Mesodermal cell (in vitro differentiated cells): ENCODE data around the gene PBLD.

Experiments used
- H3K27ac ChIP-seq: 2 replicates; pipeline ENCODE4 v1.7.0; 2013; ENCODE audit warnings: mild to moderate bottlenecking, low read depth, low read length, moderate library complexity; ENCODE audit not compliant: severe bottlenecking
- H3K36me3 ChIP-seq: 2 replicates; pipeline ENCODE4 v1.7.1; 2013; ENCODE audit warnings: mild to moderate bottlenecking, low read length, moderate library complexity; ENCODE audit not compliant: control insufficient read depth, insufficient read depth
- H3K4me1 ChIP-seq: one replicate; pipeline ENCODE4 v1.7.1; 2013; ENCODE audit warnings: mild to moderate bottlenecking, low read length; ENCODE audit not compliant: insufficient read depth, control insufficient read depth, poor library complexity, severe bottlenecking
- H3K4me3 ChIP-seq: 2 replicates; pipeline ENCODE4 v1.7.0; 2013; ENCODE audit warnings: low read length, control low read depth, mild to moderate bottlenecking; ENCODE audit not compliant: insufficient read depth, poor library complexity, severe bottlenecking; ENCODE audit errors: extremely low read depth
- H3K9me3 ChIP-seq: 2 replicates; pipeline ENCODE4 v1.7.1; 2013; ENCODE audit warnings: mild to moderate bottlenecking, low read length, moderate library complexity; ENCODE audit not compliant: control insufficient read depth
- WGBS, 2 experiments: methylation state at CpG; one replicate each; pipeline ENCODE4 v1.1.5; 2013; ENCODE audit warnings: missing lambda C conversion rate in 2 of 2; ENCODE audit not compliant: insufficient coverage in 2 of 2; 5-methylcytosine and 5-hydroxymethylcytosine counted together

The PBLD gene

GRCh38 chr10:68346774-68347173, 14.0 kb upstream of the PBLD start:
- H3K4me3 ChIP-seq, result no peak overlapping the region
- no peaks in the 10 kb centered on the region for H3K9me3 ChIP-seq
- WGBS, 2 experiments, result 69 to 100% methylated on average over 1 to 4 of the region's 4 CpGs
- H3K27ac ChIP-seq, result no peak overlapping the region
- peaks cover 65% of the 10 kb centered on the region for H3K36me3 ChIP-seq
- no peaks in the 10 kb centered on the region for H3K4me1 ChIP-seq

DNA sequence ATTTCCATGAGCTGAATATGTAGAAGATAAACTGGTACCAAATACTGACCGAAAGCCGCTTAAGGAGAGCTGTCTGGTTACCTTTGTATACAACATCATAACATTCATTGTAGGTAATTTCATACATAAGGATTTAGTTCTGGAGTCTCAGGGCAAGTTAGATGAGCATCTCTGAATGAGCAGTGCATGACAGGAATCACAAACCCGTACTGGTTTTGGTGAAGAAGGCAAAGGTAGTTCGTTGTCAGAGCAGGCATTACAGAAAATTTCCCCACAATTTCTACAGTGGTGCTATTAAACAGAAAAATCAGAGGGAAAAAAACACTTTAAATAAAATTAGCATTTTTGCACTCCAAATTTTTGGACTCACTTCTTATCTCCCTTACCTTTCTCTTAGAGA, 12.9 kb upstream of the PBLD start:
- H3K4me3 ChIP-seq, result no peak overlapping the region
- peaks cover 74% of the 10 kb centered on the region for H3K36me3 ChIP-seq
- peak overlapping the region; percentile 32 for H3K27ac ChIP-seq
- H3K4me1 ChIP-seq, result no peaks in the 10 kb centered on the region
- WGBS, 2 experiments, result no CpG with 5 or more reads among the region's 4 CpGs
- no peaks in the 10 kb centered on the region for H3K9me3 ChIP-seq

DNA sequence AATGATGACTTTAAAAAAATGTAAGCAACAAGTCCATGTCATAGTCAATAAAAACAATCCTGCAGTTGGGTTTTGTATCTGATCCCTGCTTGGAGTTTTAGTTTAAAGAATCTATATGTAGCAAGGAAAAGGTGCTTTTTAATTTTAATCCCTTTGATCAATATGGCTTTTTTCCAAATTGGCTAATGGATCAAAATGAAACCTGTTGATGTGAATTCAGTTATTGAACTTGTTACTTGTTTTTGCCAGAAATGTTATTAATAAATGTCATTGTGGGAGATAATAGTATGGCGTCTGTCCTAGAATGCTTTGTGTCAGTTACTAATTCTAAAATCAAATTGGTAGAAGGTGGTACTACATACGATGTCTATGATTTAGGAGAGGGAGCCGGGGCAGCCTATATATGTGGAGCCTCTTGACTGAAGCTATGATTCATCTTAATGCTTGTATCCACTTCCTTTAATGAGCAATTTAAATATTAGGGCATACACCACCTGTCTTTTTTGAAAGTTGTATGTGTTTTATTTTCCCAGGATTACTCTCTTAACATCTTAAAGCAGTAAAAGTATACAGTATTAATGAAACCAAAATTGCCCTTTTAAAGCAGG, 10.3 kb upstream of the PBLD start:
- Histone ChIP-seq H3K4me3 (no peak overlapping the region), H3K4me1 (no peaks in the 10 kb centered on the region), H3K27ac (no peak overlapping the region), H3K36me3 (peaks cover 81% of the 10 kb centered on the region), H3K9me3 (no peaks in the 10 kb centered on the region)
- WGBS, 2 experiments, result 89 to 100% methylated on average over 1 of the region's 3 CpGs

- no peak overlapping the region for H3K4me3 ChIP-seq
- WGBS, 2 experiments, result 100% methylated on average over 3 to 4 of the region's 8 CpGs
- no peak overlapping the region for H3K27ac ChIP-seq
- peaks cover 92% of the 10 kb centered on the region for H3K36me3 ChIP-seq
- H3K9me3 ChIP-seq, result no peaks in the 10 kb centered on the region
- peaks cover 5% of the 10 kb centered on the region for H3K4me1 ChIP-seq
These were observed 7.8 kb upstream of the PBLD start for GRCh38 chr10:68340358-68341080.

DNA sequence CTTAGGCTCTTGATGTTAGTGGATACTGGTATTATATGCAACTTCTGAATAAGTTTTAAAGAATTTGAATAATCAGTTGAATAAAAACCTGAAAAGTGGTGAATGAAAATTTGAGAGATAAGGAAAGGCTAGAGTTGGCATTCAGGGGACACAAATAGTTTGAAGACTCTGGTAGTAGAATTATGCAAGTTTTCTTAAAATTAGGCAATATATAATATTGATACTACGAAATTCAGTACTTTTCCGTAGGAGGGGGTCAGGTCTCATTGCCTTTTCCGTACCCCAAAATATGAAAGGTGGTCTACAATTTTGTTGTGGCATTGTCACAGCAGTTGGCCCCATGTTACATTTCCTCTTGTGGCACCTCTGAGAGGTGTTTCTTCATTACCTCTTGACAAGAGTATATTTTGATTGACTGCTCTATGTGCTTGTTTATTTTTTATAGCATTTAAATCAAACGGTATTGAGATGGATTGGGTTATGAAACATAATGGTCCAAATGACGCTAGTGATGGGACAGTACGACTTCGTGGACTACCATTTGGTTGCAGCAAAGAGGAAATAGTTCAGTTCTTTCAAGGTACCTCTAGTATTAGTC, 4.1 kb upstream of the PBLD start:
- 89 to 100% methylated on average over 1 to 4 of the region's 7 CpGs for WGBS, 2 experiments
- Histone ChIP-seq H3K27ac (no peak overlapping the region), H3K4me3 (no peak overlapping the region), H3K9me3 (no peaks in the 10 kb centered on the region), H3K4me1 (peaks cover 9% of the 10 kb centered on the region), H3K36me3 (peaks cover 64% of the 10 kb centered on the region)

DNA sequence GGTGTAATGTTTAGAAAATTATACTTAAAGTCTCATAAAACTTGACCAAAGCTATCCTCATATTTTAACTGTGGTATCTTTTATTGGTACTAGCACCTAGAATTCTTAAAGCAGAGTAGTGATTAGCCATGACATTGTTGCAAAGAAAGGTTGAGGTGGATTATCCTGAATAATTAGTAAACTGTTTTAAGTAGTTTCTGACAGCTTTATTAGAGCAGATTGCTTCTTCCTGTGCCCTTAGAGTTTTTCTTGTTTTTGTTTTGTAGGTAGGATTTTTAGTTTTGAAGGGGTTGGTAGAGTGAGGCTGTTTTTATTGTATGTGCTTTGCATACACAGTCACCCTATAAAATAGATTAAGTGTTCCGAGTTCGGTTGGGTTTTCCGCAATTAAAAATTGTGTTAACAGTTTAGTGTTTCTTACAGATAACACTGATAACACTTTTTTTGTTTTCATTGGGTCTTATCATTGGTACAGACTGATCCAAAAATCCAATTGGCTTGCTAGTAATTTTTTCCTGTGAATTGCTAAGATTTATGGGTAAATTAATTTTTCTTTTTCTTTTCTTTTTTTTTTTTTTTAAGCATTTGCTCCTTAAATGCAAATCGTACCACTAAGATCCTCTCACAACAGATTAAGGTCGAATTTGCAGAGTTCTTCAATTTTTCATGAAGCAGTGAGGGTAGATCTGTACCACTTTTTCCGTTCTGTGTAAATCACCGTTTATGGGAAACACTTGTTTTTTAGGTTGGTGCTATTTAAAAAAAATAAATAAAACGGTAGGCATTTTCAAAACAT, 2.1 kb upstream of the PBLD start:
- H3K9me3 ChIP-seq, result no peaks in the 10 kb centered on the region
- H3K36me3 ChIP-seq, result peaks cover 45% of the 10 kb centered on the region
- peak overlapping the region; percentile 94 for H3K4me3 ChIP-seq
- peak overlapping the region; percentile 30 for H3K27ac ChIP-seq
- WGBS, 2 experiments, result no CpG with 5 or more reads among the region's 8 CpGs
- H3K4me1 ChIP-seq, result peaks cover 9% of the 10 kb centered on the region

DNA sequence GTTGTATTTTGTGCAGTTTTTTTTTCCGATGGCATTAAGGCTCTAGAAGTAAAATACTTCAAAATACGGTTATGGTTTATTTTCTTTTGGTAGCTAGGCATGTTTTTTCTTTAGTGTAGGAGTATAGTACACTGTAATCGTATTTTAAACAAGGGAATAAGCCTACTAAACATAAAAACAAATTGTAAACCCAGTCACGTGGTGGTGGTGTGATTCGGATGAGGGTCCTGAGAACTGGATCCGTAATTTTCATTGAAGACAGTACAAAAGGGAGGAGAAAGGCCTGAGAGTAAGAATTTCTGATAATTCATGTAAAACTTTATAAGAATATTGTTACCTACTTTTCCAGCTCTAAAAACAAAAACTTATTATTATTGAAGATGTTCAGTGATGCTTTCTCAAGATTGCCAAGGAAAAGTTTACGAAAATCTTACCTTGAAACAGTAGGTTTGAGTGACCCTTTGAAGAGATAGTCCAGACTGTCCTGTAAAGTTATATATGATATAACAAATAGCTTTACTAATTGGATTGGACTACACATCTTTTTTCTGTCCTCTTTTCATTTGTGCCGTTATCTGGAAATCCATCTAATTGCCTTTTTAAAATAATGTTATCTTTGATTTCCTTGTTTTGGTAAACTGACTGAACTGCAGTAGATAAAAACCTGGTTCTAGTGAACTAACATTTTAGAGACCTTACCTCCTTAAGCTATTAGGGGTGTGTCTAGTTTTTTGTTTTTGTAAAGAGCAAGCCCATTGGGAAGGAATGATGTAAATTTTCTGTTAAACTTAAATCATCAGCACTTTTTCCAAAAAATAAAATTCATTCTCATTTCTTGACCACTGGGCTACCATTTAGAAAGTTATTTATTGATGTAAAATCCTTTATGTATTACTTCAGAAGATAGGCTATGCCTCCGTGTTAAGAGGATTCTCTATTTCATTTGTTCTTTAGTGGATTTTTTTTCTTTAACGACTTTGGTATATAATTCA, 1.0 kb upstream of the PBLD start:
- peak overlapping the region; percentile 94 for H3K4me3 ChIP-seq
- peaks cover 33% of the 10 kb centered on the region for H3K36me3 ChIP-seq
- peaks cover 9% of the 10 kb centered on the region for H3K4me1 ChIP-seq
- peak overlapping the region; percentile 98 for H3K27ac ChIP-seq
- WGBS, 2 experiments, result 0 to 20% methylated on average over 1 of the region's 10 CpGs
- H3K9me3 ChIP-seq, result no peaks in the 10 kb centered on the region

DNA sequence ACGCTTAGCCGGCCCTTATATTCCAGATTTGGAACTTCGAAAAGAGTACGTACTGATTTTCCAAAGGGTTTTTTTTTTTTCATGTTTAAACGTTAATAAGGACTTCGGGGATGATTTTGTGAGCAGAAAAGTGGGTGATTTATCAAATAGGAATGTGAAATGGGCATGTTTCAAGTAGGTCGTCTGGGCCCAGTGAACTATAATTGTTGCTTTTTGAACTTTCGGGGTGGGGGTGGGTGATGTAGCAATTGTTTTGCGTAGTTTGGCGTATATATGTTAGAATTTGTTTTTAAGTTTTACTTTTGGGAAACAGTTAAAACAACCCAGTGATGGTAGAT, 299 bp upstream of the PBLD start:
- peak overlapping the region; percentile 98 for H3K27ac ChIP-seq
- no peaks in the 10 kb centered on the region for H3K9me3 ChIP-seq
- peaks cover 9% of the 10 kb centered on the region for H3K4me1 ChIP-seq
- H3K4me3 ChIP-seq, result peak overlapping the region; percentile 94
- 0 to 2% methylated on average over 8 to 9 of the region's 10 CpGs for WGBS, 2 experiments
- H3K36me3 ChIP-seq, result peaks cover 28% of the 10 kb centered on the region

- Histone ChIP-seq H3K9me3 (no peaks in the 10 kb centered on the region), H3K27ac (peak within 1 kb of the TSS; percentile 98), H3K4me1 (peaks cover 5% of the 10 kb centered on the region), H3K36me3 (peaks cover 18% of the 10 kb centered on the region), H3K4me3 (peak within 1 kb of the TSS; percentile 94)
- WGBS, 2 experiments, result 0 to 1% methylated on average over 43 to 66 of the region's 73 CpGs
These were observed 1.1 kb downstream of the PBLD start, which contains the start of gene HNRNPH3 for GRCh38 chr10:68331455-68332258. HNRNPH3 (plus strand) TSS chr10:68332064; CDS start chr10:68337222, 5,158 bp downstream.
